GM18508 (cell line): ENCODE data around the gene FTO.

Experiments
- ATAC-seq: cut with Tn5 transposase; IDR thresholded peaks from one replicate; pipeline ENCODE4 v1.9.1; 2021; ENCODE audit warnings: moderate number of reproducible peaks; ENCODE audit not compliant: insufficient read depth, unreplicated experiment

Gene FTO

DNA sequence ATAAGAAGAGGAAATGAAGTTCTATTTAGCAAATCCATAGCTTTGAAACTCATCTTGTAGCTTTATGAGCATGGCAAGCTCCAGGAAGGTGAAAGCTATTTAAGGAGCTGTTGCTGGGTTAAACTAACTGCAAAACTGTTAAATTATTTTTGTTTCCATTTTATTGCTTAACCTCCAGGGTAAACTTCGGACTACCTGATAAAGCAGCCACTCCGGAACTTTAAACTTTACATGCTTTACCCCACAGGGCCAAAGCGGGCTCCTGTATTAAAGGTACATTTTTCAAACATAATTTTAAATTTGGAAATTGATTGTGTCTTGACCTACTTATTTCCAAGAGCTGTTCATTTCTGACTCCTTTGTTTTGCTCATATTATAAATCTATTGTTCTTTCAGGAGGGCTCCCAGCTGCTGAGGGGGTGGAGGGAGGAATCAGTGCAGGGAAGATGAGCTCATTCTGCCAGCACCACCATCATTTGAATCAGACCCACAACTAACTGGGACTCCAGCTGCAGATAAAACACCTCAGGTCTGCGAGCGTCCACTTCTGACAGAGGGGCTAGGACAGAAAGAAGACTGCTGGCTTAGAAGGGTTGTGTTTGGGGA, 424.8 kb downstream of the FTO start:
- ATAC-seq, result no peak

DNA sequence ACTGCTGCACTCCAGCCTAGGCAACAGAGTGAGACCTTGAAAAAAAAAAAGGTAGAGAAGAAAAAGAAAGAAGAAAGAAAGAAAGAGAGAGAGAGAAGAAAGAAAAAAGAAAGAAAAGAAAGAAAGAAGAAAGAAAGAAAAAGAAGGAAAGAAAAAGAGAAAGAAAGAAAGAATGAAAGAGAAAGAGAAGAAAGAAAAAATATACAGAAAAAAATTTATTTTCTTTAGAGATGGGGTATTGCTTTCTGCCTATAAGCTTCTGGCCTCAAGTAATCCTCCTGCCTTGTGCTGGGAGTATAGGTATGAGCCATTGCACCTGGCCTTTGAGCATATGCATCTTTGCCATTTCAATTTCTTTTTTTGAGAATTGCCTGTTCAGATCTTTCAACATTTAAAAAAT, 425.9 kb downstream of the FTO start:
- no peak for ATAC-seq

DNA sequence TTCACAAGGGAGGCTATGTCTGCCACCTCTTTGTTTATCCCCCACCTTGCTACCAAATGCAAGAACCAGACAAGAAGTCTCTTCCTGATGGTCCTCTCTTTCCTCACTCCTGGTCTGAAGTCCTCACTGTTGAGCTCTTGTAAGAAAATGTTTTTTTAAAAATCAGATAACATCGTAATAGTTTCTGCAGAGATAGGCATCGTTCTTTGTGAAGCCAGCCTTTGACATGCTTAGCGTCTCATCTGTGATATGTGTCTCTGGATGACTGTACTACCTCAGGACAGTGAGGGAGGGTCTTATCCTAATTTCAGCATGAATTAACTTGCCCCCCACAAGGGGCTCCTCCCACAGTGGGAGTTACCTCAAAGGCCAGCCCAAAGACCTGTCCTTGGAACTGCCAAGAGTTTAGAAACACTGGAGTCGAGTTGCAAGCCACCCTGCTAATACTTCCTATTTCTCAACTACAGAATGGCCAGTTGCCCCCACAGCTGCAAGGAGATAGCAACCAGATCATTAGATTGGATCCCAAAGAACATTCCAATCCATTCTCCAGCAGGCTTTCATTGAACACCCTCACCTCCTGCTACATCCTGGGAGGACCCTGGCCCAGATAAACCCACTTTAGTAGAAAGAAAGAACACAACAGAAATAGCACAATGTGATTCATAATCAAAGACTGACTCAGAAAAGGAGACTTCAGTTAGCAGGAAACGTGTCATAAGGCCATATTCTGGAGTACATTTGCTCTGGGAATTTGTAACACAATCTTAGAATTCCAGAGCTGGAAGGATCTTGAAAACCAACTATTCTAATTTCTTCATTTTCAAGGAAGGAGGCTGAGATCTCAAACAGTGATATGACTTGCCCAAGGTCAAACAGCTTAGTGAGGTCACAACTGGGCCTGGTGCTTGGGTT, 431.7 kb downstream of the FTO start:
- no peak for ATAC-seq

DNA sequence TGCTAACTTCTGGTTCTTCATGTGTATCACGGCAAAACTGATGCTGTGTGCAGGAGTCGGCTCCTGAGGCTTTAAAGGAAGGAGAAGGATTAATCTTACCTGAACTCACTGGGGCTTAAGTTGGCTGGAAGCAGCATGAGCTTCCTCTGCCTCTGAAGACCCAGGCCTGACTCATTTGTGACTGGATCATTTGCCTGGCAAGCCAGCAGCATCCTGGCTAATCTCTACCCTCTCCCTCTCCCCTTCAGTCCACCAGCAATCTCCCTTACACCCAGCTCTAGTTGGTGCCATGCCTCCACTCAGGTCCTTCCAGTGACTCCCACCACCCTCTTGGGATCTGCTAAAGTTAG, 432.3 kb downstream of the FTO start:
- ATAC-seq, result no peak

DNA sequence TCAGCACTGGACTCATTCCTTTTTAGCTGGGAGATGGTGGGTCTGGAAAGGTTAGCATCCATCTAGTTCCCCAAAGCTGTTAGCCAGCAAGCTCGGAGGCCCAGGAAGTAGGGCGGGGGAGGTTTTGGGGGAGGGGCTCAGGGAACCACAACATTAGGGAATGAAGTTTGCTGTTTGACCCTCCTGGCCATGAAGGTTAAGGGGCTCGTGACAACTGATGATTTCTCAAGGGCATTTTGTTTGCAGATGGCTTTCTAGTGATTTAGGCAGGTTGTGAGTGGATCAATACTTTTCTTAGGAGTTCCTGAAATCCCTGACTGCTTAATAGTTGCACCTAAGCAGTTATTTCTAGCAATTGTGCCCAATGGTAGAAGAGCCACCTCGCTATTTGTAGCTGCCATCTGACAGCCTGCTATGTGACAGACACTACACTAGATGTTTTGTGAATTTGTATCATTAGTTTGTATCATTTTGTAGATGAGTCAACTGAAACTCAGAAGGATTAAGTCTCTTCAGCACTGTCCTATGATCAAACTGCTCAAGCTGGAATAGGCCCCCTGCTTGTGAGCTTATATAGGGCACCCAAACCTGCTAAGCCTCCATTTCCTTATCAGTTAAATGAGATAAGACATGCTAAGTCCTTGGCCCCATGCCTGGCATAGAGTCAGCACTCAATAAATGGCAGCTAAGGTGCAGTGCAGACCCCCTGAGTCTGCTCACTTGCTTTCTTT, 436.3 kb downstream of the FTO start:
- ATAC-seq, result no peak

DNA sequence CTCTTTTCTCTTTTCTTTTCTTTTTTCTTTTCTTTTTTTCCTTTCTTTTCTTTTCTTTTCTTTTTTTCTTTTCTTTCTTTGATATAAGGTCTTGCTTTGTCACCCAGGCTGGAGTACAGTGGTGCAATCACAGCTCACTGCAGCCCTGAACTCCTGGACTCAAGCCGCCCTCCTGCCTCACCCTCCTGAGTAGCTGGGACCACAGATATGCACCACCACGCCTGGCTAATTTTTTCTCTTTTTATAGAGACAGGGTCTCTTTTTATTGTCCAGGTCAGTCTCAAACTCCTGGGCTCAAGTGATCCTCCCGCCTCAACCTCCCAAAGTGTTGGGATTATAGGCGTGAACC, 436.8 kb downstream of the FTO start:
- ATAC-seq, result no peak

DNA sequence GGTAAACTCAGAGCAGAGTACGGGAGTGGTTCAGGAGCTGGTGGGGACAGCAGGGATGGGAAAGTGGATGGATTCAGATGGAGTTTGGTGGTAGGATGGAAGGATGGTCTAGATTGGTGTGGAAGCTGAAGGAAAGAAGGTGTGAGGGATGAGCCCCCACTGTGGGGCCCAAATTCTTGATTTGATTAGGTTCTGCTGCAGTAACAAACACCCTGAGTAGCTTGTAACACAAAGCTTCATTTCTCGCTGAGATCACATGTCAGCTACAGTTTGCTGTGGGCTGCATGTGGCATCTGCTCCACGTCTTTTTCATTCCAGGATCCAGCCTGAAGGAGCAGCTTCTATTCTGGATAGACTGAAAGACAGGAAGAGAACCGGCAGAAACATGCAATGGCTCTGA, 438.8 kb downstream of the FTO start:
- ATAC-seq, result no peak

DNA sequence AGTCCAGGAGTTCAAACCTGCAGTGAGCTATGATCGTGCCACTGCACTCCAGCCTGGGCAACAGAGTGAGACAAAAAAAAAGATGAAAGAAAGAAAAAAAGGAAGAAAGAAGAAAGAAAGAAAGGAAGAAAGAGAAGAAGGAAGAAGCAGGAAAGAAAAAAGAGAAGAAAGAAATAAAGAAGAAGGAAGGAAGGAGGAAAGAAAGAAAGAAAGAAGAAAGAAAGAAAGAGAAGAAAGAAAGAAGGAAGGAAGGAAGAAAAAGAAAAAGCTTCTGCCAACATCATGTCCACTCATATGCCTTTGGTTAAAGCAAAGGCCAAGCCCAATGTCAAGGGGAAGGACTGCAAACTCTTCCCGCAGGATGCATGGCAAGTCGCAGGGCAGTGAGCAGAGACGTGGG, 439.5 kb downstream of the FTO start:
- no peak for ATAC-seq

DNA sequence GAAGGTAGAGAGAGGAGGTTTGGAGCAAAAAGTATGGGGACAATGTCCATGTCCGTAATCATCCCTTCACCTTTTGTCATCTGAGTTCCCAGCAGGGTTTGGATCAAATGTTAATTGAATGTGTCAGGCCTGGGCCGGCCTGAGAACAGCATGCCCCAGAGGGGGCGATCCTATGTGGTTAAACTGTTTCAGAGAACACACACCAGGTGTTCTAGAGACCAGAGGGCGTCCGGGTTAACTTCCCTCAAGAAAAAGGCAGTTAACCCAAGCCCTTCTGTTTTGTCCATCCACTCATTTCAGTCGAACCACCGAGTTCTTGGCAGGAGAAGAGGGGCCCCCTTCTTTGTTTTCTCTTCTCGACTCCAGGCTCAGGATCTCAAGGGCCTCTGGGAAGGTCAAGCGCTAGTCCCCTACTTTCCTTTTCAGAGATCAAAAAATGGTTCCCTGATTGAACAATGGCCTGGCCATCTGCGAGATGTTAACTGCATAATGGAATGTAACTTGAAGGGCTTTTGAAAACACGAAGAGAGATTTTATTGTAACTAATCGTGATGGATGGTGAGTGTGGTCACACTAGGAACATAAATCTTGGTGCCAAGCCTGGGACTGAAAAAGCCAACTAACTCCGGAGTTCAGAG, 440.1 kb downstream of the FTO start:
- no peak for ATAC-seq

DNA sequence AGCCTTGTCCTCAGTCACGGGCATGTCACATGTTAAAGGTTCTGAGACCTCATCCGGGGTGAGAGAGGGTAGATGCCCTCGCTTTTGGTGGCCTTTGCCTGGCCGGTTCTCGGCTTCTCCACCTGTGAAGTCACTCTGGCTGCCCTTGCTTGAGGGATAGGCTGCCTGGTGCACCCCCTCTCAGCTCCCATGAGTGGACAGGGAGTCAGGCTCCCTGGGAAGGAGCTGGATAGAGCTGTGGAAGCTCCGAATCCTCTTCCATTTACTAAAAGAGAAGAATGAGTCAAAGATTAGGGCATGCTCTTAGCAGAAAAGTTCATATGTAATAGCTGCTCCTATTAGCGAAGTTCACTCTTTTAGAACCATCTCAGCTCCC, 440.6 kb downstream of the FTO start:
- no peak for ATAC-seq

DNA sequence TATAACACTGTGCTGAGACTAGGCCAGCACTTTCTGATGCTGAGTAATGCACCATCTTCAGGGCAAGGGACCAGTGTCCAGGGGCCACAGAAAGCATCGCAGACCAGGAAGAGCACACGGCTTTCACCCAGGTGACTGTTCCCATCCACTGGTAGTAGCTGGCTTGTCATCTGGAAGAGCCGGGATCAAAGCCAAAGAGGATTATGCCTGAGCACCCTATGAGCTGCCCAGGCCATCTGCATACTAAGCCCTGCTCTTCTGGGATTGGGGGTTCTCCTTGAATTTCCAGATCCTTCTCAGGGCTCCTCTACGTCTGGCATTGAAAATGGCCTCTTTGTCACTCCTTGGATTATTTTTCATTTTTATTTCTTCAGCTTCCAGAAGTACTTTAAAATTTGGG, 441.9 kb downstream of the FTO start:
- no peak for ATAC-seq

DNA sequence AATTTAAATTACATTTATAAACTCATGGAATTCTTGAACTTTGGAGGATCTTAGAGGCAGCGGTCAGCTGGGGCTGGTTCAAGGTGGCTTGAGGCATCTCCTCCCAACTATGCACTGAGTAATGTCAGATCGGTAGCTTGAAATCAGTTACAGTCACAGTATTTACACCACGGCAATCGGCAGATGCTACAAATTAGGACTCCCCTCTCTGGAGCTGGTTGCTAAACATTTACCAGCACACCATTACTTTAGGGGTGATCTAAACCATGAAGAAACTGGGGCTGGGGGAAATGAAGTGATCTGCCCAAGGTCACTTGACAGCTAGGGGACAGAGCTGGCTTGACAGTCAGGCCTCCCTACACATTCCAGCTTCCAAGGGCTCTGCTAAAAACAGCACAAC, 445.0 kb downstream of the FTO start:
- no peak for ATAC-seq

DNA sequence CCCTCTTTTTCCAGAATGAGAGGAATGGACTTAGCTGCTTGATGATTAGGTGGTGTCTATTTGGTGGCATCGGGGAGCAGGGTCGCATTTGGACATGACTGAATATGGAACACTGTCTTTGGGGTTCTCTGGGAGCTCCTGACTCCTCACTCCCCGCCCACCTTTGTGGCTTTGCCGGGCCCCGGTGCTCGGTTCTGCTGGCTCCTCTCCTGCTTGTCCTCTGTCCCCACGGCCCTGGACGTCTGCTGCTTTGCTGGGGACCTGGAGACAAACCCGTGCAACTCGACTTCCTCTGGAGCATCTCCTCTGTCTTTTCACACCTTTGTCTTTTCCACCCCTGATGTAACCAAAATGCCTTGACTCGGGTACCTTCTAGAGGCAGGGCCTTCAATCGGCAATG, 446.9 kb downstream of the FTO start:
- no peak for ATAC-seq

DNA sequence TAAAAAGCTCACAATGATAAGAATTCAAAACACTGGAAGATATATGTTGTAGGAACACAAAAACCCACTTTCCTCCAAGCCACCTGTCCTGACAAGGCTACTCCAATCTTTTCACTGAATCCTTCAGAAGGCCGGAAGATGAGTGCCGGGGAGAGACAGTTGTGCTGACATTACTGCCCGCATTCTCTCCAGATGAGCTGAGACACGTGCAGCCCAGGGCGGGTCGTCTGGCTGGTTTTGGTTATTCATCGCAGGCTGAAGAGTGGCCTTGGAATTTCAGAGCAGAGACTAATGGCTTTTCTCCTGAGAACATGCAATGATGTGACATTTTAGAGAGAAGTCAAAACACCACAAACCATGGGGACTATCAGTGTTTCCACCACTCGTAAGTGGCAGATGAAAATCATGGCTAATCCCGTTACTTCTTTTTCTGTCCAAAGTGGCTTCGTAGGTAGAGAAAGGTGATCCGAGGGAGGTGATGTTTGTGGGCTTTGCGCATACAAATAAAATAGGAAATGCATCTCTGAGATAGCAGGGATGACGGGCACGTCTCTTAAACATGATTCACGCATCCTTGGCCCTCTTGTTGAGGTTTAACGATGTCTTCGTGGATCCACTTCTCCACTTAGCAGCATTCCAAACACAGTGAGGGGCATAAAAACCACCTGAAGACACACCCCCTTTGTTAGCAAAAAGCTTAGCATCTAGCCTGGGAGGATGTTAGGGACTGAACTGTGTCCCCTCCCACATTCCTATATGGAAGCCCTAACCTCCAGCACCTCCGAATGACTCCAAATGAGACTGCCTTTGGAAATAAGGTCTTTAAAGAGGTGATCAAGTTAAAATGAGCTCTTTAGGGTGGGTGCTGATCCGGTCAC, 448.6 kb downstream of the FTO start:
- ATAC-seq, result no peak

DNA sequence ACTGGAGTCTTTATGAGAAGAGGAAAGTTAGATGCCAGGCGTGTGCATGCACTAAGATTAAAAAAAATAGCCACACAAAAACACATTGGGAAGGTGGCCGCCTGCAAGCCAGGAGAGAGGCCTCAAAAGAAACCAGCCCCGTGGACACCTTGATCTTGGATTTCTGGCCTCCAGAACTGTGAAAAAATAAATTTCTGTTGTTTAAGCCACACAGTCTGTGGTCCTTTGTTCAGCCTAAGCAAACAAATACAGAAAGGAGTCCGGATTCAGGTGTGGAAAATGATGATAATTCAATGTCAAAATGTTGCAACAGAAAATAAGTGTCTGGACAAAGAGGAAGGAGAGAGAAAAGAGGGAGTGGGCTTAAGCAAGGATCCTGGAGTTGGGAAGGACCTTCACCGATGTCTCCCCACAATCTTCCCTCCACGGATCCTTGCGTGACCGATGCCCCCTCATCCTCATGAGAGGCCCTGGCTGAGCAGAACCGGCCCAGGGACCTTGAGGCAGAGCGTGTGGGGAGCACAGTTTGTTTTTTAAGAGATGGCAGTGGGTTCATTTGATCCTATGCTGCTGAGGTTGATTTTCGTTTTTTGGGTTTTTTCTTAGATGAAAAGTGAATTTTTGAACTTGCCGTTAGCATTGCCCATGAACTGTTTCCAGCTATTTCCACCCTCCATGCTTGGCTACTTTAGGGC, 449.4 kb downstream of the FTO start:
- no peak for ATAC-seq

DNA sequence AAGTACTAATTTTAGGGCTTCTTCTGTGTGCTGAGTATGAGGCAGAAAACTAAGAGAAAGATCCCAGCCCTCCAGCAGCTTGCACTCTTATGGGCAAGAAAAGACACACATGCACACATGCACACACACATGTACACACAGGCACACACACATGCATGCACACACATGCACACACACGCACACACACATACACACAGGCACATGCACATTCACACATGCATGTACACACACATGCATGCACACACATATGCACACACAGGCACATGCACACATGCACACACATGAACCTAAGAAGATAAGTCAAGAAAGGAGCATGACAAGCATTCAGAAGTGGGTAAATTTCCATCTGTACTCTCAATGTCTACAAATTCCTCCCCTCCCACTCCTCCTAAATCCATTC, 452.4 kb downstream of the FTO start:
- no peak for ATAC-seq

DNA sequence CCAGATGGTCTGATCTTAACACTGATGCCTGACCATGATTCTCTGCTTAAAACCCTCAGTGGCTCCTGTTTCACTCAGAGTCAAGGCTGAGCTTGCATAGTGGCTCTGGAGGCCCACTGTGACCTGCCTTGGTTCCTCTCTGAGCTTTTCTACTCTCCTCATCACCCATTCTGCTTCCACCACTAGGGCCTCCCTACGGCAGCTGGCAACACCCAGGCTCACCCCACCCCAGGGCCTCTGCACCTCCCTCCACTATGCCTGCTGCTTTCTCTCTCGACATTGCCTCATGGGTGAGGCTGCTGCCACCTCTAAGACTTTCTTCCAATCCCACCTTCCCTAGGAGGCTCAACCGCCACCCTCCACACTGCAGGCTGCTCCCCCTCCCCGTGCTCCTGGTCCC, 455.0 kb downstream of the FTO start:
- no peak for ATAC-seq

DNA sequence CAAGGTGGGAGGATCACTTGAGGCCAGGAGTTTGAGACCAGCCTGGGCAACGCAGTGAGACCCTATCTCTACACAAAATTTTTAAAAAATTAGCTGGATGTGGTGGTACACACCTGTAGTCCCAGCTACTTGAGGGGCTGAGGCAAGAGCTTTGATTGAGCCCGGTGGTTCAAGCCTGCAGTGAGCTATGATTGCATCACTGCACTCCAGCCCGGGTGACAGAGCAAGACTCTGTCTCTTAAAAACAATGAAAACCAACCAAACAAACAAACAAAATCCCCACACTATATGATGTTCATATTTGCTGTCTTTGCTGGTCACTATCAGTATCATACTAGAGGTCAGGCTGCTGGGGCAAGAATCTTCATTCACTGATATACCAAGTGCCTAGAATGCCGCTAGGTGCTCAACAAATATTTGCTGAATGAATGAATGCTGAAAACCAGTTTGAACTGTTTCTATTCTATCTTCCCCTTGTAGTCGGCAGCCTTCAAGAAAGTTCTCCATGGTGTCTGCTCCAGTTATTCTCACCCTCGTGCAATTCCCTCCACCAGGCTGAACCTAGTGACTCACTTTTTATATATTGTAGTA, 455.6 kb downstream of the FTO start:
- no peak for ATAC-seq

DNA sequence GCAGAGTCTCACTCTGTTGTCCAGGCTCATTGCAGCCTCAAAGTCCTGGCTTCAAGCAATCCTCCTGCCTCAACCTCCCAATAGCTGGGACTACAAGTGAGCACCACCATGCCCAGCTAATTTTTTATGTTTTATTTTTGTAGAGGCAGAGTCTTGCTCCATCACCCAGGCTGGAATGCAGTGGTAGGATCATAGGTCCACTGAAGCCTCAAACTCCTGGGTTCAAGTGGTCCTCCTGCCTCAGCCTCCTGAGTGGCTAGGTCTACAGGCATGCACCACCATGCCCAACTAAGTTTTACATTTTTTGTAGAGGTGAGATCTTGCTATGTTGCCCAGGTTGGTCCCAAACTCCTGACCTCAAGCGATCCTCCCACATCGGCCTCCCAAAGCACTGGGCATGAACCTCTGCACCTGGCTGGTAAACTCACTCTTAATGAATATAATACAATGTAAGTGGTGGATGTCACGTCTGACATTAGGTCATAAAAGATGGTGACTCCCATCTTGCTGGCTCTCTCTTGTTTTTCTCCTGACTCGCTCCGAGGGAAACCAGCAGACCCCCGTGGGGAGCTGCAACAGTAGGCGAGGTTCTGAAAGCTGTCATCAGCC, 456.4 kb downstream of the FTO start:
- no peak for ATAC-seq
